ENCODE measurements around the gene PLAAT5. TPM values are rescaled to one million over a fixed set of nuclear protein-coding genes. Genes with fewer than 3 reads are reported as not detected.
"Not testable (repeated sequence)": the region's sequence is repeated elsewhere in the genome, so short reads cannot be mapped to it uniquely, and the experiment has no call there.

Gene PLAAT5
- total and polyA plus RNA-seq, 2 of the 13 experiments (the other 11 are each of a cell fraction or from before 2014, with no cell fraction given), result not detected

DNA sequence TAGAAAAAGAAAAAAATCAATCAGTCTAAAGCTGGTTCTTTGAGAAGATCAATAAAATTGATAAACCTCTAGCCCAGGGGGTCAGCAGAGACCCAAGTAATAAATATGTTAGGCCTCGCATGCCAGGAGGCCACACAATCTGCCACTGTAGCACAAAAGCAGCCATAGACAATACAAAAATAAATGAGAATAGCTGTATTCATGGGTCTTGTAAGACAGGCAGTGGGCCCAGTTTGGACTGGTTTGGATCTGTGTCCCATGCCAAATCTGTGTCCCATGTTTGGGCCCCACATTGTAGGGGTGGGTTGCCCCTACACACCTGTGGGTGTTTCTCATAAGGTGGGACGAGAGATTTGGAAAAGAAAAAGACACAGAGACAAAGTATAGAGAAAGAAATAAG lies 39.1 kb upstream of the PLAAT5 start:
- H3K4me1 ChIP-seq (ENCODE audit: insufficient read depth, low read length), result peaks cover 16% of the 10 kb centered on the region
- no peaks in the 10 kb centered on the region for H3K79me2 ChIP-seq (ENCODE audit: insufficient read depth, low read length)
- BruUV-seq (replicated peaks), result no TSS peak
- H4K20me1 ChIP-seq (ENCODE audit: insufficient read depth, low read length), result no peaks in the 10 kb centered on the region
- H2AFZ ChIP-seq (ENCODE audit: low read length), result no peak overlapping the region
- in situ Hi-C loops (cut with HindIII; ENCODE audit: extremely low pct_ligation_motif_present, low pct_unique_long_range_greater_than_20kb) (no loop called here), intact Hi-C loops (cut with micrococcal nuclease; ENCODE audit: unreplicated experiment) (no loop called here)
- DNase-seq (ENCODE audit: low spot score) (no peak), FAIRE-seq (no peak), ATAC-seq (no peak)
- no peak overlapping the region for H3K9ac ChIP-seq (ENCODE audit: insufficient read depth, low read depth, low read length)
- H3K27me3 ChIP-seq (ENCODE audit: control insufficient read depth in 1 of 2, insufficient read depth in 2 of 2, low read length in 2 of 2), result 0 out of 5 replicates have a peak, but pooled peaks cover 0 to 10% of the 10 kb centered on the region in 2 experiments
- TF ChIP-seq KMT2B (CRISPR knock-in tag; IDR thresholded peaks at IDR 0.05), result no peak
- TF ChIP-seq ARNTL (CRISPR knock-in tag; IDR thresholded peaks at IDR 0.05), result no peak
- TF ChIP-seq SYNCRIP (IDR thresholded peaks at IDR 0.05; ENCODE audit: insufficient read depth, low read depth, low read length), result no peak
- TF ChIP-seq PAWR (CRISPR knock-in tag; IDR thresholded peaks at IDR 0.05; ENCODE audit: borderline replicate concordance), result no peak
- TF ChIP-seq TFE3 (CRISPR knock-in tag; IDR thresholded peaks at IDR 0.05), result no peak
- H3K4me3 ChIP-seq (replicated peaks in 1 of 3; ENCODE audit: insufficient read depth in 1 of 3, low read depth in 2 of 3, low read length in 3 of 3), result no peak overlapping the region
- H3K4me2 ChIP-seq (ENCODE audit: low read depth, low read length), result no peak overlapping the region
- H3K9me3 ChIP-seq (ENCODE audit: low read length), result no peaks in the 10 kb centered on the region
- no peak overlapping the region for H3K27ac ChIP-seq (ENCODE audit: extremely low read length, insufficient read depth, low read length)
- WGBS (ENCODE audit: low lambda C conversion rate), result 80% methylated on average over 2 of the region's 2 CpGs
- no peaks in the 10 kb centered on the region for H3K36me3 ChIP-seq (replicated peaks in 1 of 2; ENCODE audit: control insufficient read depth in 1 of 2, insufficient read depth in 2 of 2, low read length in 2 of 2)
- ChIA-PET CTCF (ENCODE audit: low intra/inter-chr PET ratio, low total read pairs) (no interaction called here), POLR2A (no interaction called here)

DNA sequence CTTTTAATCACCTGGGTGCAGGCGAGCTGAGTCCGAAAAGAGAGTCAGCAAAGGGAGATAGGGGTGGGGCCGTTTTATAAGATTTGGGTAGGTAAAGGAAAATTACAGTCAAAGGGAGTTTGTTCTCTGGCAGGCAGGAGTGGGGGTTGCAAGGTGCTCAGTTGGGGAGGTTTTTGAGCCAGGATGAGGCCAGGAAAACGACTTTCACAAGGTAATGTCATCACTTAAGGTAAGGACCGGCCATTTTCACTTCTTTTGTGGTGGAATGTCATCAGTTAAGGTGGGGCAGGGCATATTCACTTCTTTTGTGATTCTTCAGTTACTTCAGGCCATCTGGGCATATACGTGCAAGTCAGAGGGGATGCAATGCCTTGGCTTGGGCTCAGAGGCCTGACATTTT lies 38.4 kb upstream of the PLAAT5 start:
- H3K27ac ChIP-seq (ENCODE audit: extremely low read length, insufficient read depth, low read length); intact Hi-C loops (cut with micrococcal nuclease; ENCODE audit: unreplicated experiment); H3K9me3 ChIP-seq (ENCODE audit: low read length); POLR2A ChIA-PET; H3K79me2 ChIP-seq (ENCODE audit: insufficient read depth, low read length); H3K36me3 ChIP-seq (replicated peaks in 1 of 2; ENCODE audit: control insufficient read depth in 1 of 2, insufficient read depth in 2 of 2, low read length in 2 of 2); H2AFZ ChIP-seq (ENCODE audit: low read length); H3K27me3 ChIP-seq (ENCODE audit: control insufficient read depth in 1 of 2, insufficient read depth in 2 of 2, low read length in 2 of 2); H4K20me1 ChIP-seq (ENCODE audit: insufficient read depth, low read length); BruUV-seq (replicated peaks); in situ Hi-C loops (cut with HindIII; ENCODE audit: extremely low pct_ligation_motif_present, low pct_unique_long_range_greater_than_20kb); CTCF ChIA-PET (ENCODE audit: low intra/inter-chr PET ratio, low total read pairs); FAIRE-seq; H3K4me2 ChIP-seq (ENCODE audit: low read depth, low read length); DNase-seq (ENCODE audit: low spot score); ATAC-seq; H3K4me3 ChIP-seq (replicated peaks in 1 of 3; ENCODE audit: insufficient read depth in 1 of 3, low read depth in 2 of 3, low read length in 3 of 3); H3K9ac ChIP-seq (ENCODE audit: insufficient read depth, low read depth, low read length): not testable (repeated sequence)
- 22% methylated on average over 6 of the region's 6 CpGs for WGBS (ENCODE audit: low lambda C conversion rate)
- peaks cover 16% of the 10 kb centered on the region for H3K4me1 ChIP-seq (ENCODE audit: insufficient read depth, low read length)

- POLR2A ChIA-PET; H4K20me1 ChIP-seq (ENCODE audit: insufficient read depth, low read length); H3K36me3 ChIP-seq (replicated peaks in 1 of 2; ENCODE audit: control insufficient read depth in 1 of 2, insufficient read depth in 2 of 2, low read length in 2 of 2); H3K27me3 ChIP-seq (ENCODE audit: control insufficient read depth in 1 of 2, insufficient read depth in 2 of 2, low read length in 2 of 2); in situ Hi-C loops (cut with HindIII; ENCODE audit: extremely low pct_ligation_motif_present, low pct_unique_long_range_greater_than_20kb); H3K27ac ChIP-seq (ENCODE audit: extremely low read length, insufficient read depth, low read length); H3K4me2 ChIP-seq (ENCODE audit: low read depth, low read length); ATAC-seq; DNase-seq (ENCODE audit: low spot score); H3K4me3 ChIP-seq (replicated peaks in 1 of 3; ENCODE audit: insufficient read depth in 1 of 3, low read depth in 2 of 3, low read length in 3 of 3); BruUV-seq (replicated peaks); H2AFZ ChIP-seq (ENCODE audit: low read length); H3K79me2 ChIP-seq (ENCODE audit: insufficient read depth, low read length); intact Hi-C loops (cut with micrococcal nuclease; ENCODE audit: unreplicated experiment); FAIRE-seq; H3K9me3 ChIP-seq (ENCODE audit: low read length); CTCF ChIA-PET (ENCODE audit: low intra/inter-chr PET ratio, low total read pairs); H3K9ac ChIP-seq (ENCODE audit: insufficient read depth, low read depth, low read length): not testable (repeated sequence)
- WGBS (ENCODE audit: low lambda C conversion rate), result 0% methylated on average over 1 of the region's 3 CpGs
- H3K4me1 ChIP-seq (ENCODE audit: insufficient read depth, low read length), result peaks cover 16% of the 10 kb centered on the region
Observed at GRCh38 chr11:63528729-63529278, 37.8 kb upstream of the PLAAT5 start.

Data from HepG2 (cell line).